Esophagus (tissue), 2 donors: ENCODE data around the gene VASH1. TPM values are rescaled to one million over a fixed set of nuclear protein-coding genes. Genes with fewer than 3 reads are reported as not detected.
A peak's percentile ranks its signal among the peaks of the same experiment; 100 is the strongest.

Source experiments
- H3K27ac ChIP-seq, 2 donors: one replicate each; pipeline ENCODE4 v1.5.1; 2013; ENCODE audit warnings: low read depth in 2 of 2, mild to moderate bottlenecking in 2 of 2, inconsistent platforms in 1 of 2, low read length in 1 of 2, moderate library complexity in 1 of 2
- H3K27me3 ChIP-seq, 2 donors: one replicate each; pipeline ENCODE4 v1.6.1; 2013; ENCODE audit warnings: low read length in 2 of 2, control low read depth in 1 of 2, mild to moderate bottlenecking in 1 of 2; ENCODE audit not compliant: insufficient read depth in 2 of 2, control insufficient read depth in 1 of 2
- H3K36me3 ChIP-seq, 2 donors: one replicate each; pipeline ENCODE4 v1.6.1; 2013; ENCODE audit warnings: low read length in 1 of 2; ENCODE audit not compliant: control insufficient read depth in 2 of 2, insufficient read depth in 2 of 2
- H3K4me1 ChIP-seq, 2 donors: one replicate each; pipeline ENCODE4 v1.6.1; 2013; ENCODE audit warnings: low read length in 1 of 2; ENCODE audit not compliant: control insufficient read depth in 2 of 2, insufficient read depth in 2 of 2
- H3K4me3 ChIP-seq, 2 donors: one replicate each; pipeline ENCODE4 v1.5.1; 2013; ENCODE audit warnings: low read length in 2 of 2, mild to moderate bottlenecking in 2 of 2, low read depth in 1 of 2, moderate library complexity in 1 of 2
- H3K9me3 ChIP-seq, 2 donors: one replicate each; pipeline ENCODE4 v1.6.1; 2013; ENCODE audit warnings: mild to moderate bottlenecking in 2 of 2, low read depth in 1 of 2, low read length in 1 of 2, moderate library complexity in 1 of 2; ENCODE audit not compliant: control insufficient read depth in 2 of 2, insufficient read depth in 1 of 2
- WGBS, 2 donors: extraction: QIAGEN DNeasy Blood & Tissue Kit; methylation state at CpG; one replicate each; pipeline ENCODE4 v1.1.7; 2013; 5-methylcytosine and 5-hydroxymethylcytosine counted together
- polyA plus RNA-seq, 2 donors: library from polyadenylated mRNA; stranded (reverse); fragments of 200-250 nt; gene quantifications; one replicate each; pipeline ENCODE4 v1.2.3, GENCODE V29; 2013
- donor health status: healthy with polysubstance abuse.
- donor health status: Bipolar disorder and iron deficiency.

VASH1 gene
- polyA plus RNA-seq, 2 donors, result 1.9 to 2.4 TPM

- 95% methylated on average over 12 of the region's 12 CpGs for WGBS, 2 donors
- Histone ChIP-seq H3K4me1 (no peaks in the 10 kb centered on the region), H3K9me3 (no peaks in the 10 kb centered on the region), H3K4me3 (no peak overlapping the region), H3K27ac (no peak overlapping the region), H3K36me3 (peaks cover 13 to 15% of the 10 kb centered on the region in 2 donors), H3K27me3 (no peaks in the 10 kb centered on the region)
These were observed 45.2 kb downstream of the VASH1 start for GRCh38 chr14:76806446-76806845.

DNA sequence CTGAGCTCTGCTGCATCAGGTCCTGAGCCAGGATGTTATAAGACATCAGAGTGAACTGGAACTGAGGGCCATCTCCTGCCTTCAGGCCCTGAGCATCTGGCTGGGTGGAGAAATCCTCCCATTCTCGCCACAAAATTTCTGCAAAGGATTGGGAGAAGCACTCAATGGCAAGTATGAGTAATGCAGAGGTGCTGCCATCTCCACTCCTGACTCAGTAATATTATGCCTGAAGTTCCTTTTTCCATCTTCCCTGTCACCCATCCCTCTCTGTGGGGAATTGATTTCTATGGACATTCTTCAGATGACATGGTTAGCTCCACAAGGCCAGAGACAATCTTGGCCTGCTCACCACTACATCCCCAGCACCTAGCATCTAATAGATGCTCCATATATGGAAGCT lies 46.7 kb downstream of the VASH1 start:
- peaks cover 0 to under 1% of the 10 kb centered on the region in 2 donors for H3K4me1 ChIP-seq
- 88 to 92% methylated on average over 1 of the region's 1 CpG for WGBS, 2 donors
- peaks cover 13 to 15% of the 10 kb centered on the region in 2 donors for H3K36me3 ChIP-seq
- H3K27me3 ChIP-seq, result no peaks in the 10 kb centered on the region
- no peak overlapping the region for H3K4me3 ChIP-seq
- no peaks in the 10 kb centered on the region for H3K9me3 ChIP-seq
- H3K27ac ChIP-seq, result no peak overlapping the region

DNA sequence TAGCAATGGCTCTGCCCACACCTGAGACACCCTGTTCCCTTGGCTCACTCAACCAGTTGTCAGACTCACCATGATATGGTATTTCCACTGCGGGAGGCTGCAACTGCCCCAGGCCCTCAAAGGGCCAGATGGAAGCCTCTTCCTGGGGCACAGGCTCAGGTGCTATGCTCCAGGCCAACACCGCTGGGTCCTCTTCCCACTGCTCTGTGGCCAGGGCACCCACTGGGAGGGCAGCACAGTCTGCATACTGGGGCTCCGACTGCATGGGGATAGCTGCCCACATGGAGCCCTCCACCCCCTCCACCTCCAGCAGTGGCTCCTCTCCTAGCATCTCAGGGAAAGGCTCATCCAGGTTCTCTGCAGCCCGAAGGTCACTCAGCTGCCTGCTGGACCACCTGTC lies 47.7 kb downstream of the VASH1 start:
- Histone ChIP-seq H3K27ac (no peak overlapping the region), H3K9me3 (no peaks in the 10 kb centered on the region), H3K4me1 (peaks cover 0 to 2% of the 10 kb centered on the region in 2 donors), H3K36me3 (peaks cover 8 to 15% of the 10 kb centered on the region in 2 donors), H3K4me3 (no peak overlapping the region), H3K27me3 (no peaks in the 10 kb centered on the region)
- 95% methylated on average over 4 of the region's 4 CpGs for WGBS, 2 donors

DNA sequence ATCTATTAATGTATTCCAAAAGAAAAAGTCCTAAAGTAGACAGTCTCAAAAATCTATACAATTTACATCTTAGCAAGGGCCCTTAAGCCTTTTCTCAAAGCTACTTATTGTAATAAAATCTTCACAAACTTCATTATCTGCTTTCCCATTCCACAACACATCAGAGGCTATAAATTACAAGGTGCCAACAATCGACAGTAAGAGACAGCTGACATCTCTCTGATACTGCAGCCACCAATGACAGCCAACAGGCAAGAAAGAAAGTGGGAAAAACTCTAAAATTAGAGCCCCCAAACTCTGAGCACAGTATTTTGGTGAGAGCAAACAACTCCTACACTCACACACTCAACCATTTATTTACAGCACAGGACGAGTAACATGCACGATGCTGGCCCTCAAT lies 49.3 kb downstream of the VASH1 start:
- H3K4me1 ChIP-seq, result peaks cover 0 to 2% of the 10 kb centered on the region in 2 donors
- WGBS, 2 donors, result 34% methylated on average over 3 of the region's 3 CpGs
- H3K4me3 ChIP-seq, result peak overlapping the region in 1 of 2 donors; percentile 92
- H3K27me3 ChIP-seq, result no peaks in the 10 kb centered on the region
- H3K27ac ChIP-seq, result no peak overlapping the region
- H3K9me3 ChIP-seq, result no peaks in the 10 kb centered on the region
- peaks cover 8 to 15% of the 10 kb centered on the region in 2 donors for H3K36me3 ChIP-seq

- H3K4me3 ChIP-seq, result peak overlapping the region in 1 of 2 donors; percentile 92
- no peak overlapping the region for H3K27ac ChIP-seq
- H3K4me1 ChIP-seq, result peaks cover 0 to 2% of the 10 kb centered on the region in 2 donors
- no peaks in the 10 kb centered on the region for H3K27me3 ChIP-seq
- peaks cover 8 to 15% of the 10 kb centered on the region in 2 donors for H3K36me3 ChIP-seq
- 3 to 5% methylated on average over 9 of the region's 9 CpGs for WGBS, 2 donors
- H3K9me3 ChIP-seq, result no peaks in the 10 kb centered on the region
These were observed 49.7 kb downstream of the VASH1 start for GRCh38 chr14:76810953-76811400.

DNA sequence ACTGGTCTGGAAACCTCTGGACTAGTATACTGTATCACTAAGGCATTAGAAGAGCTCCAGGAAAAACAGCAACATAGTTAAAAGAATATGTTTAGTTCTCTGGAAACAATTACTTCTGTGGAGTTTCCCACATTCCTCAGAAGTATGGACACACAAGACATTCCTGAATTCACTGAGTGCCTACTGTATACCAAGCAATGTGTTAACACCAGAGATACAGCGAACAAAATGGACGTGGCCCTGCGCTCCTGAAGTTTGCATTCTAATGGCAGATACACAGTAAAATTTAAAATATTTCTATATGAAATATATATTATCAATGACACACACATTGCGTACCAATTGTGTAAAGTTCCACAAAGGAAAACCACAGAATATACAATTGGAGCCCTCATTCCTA lies 50.3 kb downstream of the VASH1 start:
- Histone ChIP-seq H3K4me1 (peaks cover 0 to 2% of the 10 kb centered on the region in 2 donors), H3K36me3 (peaks cover 8 to 10% of the 10 kb centered on the region in 2 donors), H3K4me3 (peak overlapping the region in 1 of 2 donors; percentile 92), H3K27me3 (no peaks in the 10 kb centered on the region), H3K9me3 (no peaks in the 10 kb centered on the region), H3K27ac (no peak overlapping the region)
- 49 to 55% methylated on average over 4 of the region's 4 CpGs for WGBS, 2 donors

GRCh38 chr14:76812093-76812421 lies 50.8 kb downstream of the VASH1 start:
- H3K4me3 ChIP-seq, result peak overlapping the region; percentile 61 to 92
- no peaks in the 10 kb centered on the region for H3K9me3 ChIP-seq
- 0% methylated on average over 20 of the region's 20 CpGs for WGBS, 2 donors
- H3K27me3 ChIP-seq, result no peaks in the 10 kb centered on the region
- H3K36me3 ChIP-seq, result peaks cover 7 to 8% of the 10 kb centered on the region in 2 donors
- peak overlapping the region; percentile 73 to 83 for H3K27ac ChIP-seq
- peaks cover 0 to 2% of the 10 kb centered on the region in 2 donors for H3K4me1 ChIP-seq

- Histone ChIP-seq H3K27ac (peak within 1 kb of the TSS; percentile 73 to 83), H3K27me3 (no peaks in the 10 kb centered on the region), H3K4me1 (peaks cover 0 to 2% of the 10 kb centered on the region in 2 donors), H3K9me3 (no peaks in the 10 kb centered on the region), H3K4me3 (peak within 1 kb of the TSS; percentile 61 to 92), H3K36me3 (peaks cover 1 to 3% of the 10 kb centered on the region in 2 donors)
- 4% methylated on average over 66 to 69 of the region's 69 CpGs for WGBS, 2 donors
These were observed 51.4 kb downstream of the VASH1 start, which contains the start of gene ANGEL1 for GRCh38 chr14:76812422-76813383. ANGEL1 (minus strand) TSS chr14:76812882; CDS start chr14:76812827, 55 bp downstream.

- WGBS, 2 donors, result 54 to 63% methylated on average over 7 of the region's 7 CpGs
- H3K9me3 ChIP-seq, result no peaks in the 10 kb centered on the region
- H3K4me1 ChIP-seq, result peaks cover 0 to 2% of the 10 kb centered on the region in 2 donors
- H3K36me3 ChIP-seq, result no peaks in the 10 kb centered on the region
- no peaks in the 10 kb centered on the region for H3K27me3 ChIP-seq
- H3K27ac ChIP-seq, result no peak overlapping the region
- H3K4me3 ChIP-seq, result no peak overlapping the region
These were observed 53.7 kb downstream of the VASH1 start for GRCh38 chr14:76814726-76815645.
